Parathyroid adenoma (tissue), 2 donors: Measurements from ENCODE around the gene AMPD1.

Source experiments
- H2AFZ ChIP-seq: fragments of 300-600 bp; sonication (generic); one replicate; pipeline ENCODE4 v1.7.0; 2017; ENCODE audit warnings: antibody characterized with exemption, mild to moderate bottlenecking
- H3K27ac ChIP-seq: fragments of 300-600 bp; sonication (generic); one replicate; pipeline ENCODE4 v1.7.0; 2017
- H3K27me3 ChIP-seq: fragments of 300-600 bp; sonication (generic); one replicate; pipeline ENCODE4 v1.7.0; 2017; ENCODE audit warnings: low read length; ENCODE audit not compliant: control insufficient read depth, insufficient read depth
- H3K36me3 ChIP-seq: fragments of 300-600 bp; sonication (generic); one replicate; pipeline ENCODE4 v1.7.0; 2017; ENCODE audit warnings: low read length; ENCODE audit not compliant: control insufficient read depth, insufficient read depth
- H3K4me1 ChIP-seq: fragments of 300-600 bp; sonication (generic); one replicate; pipeline ENCODE4 v1.7.0; 2017; ENCODE audit warnings: control low read depth
- H3K4me2 ChIP-seq: fragments of 300-600 bp; sonication (generic); one replicate; pipeline ENCODE4 v1.7.0; 2017; ENCODE audit warnings: low read length
- H3K4me3 ChIP-seq: fragments of 300-600 bp; sonication (generic); one replicate; pipeline ENCODE4 v1.7.0; 2017; ENCODE audit warnings: low read depth, low read length
- H3K79me2 ChIP-seq: fragments of 300-600 bp; sonication (generic); one replicate; pipeline ENCODE4 v1.7.0; 2017; ENCODE audit warnings: control low read depth
- H3K9ac ChIP-seq: fragments of 300-600 bp; sonication (generic); one replicate; pipeline ENCODE4 v1.7.0; 2017; ENCODE audit warnings: mild to moderate bottlenecking
- H3K9me3 ChIP-seq: fragments of 300-600 bp; sonication (generic); one replicate; pipeline ENCODE4 v1.7.0; 2017; ENCODE audit warnings: low read length; ENCODE audit not compliant: control insufficient read depth
- TF ChIP-seq, protein P1 (sequence below): fragments of 300-600 bp; sonication (generic); IDR thresholded peaks from one replicate; pipeline ENCODE4 v1.7.0; 2017; ENCODE audit warnings: antibody characterized with exemption, mild to moderate bottlenecking
- donor health status: primary hyperparathyroidism.

Gene AMPD1

DNA sequence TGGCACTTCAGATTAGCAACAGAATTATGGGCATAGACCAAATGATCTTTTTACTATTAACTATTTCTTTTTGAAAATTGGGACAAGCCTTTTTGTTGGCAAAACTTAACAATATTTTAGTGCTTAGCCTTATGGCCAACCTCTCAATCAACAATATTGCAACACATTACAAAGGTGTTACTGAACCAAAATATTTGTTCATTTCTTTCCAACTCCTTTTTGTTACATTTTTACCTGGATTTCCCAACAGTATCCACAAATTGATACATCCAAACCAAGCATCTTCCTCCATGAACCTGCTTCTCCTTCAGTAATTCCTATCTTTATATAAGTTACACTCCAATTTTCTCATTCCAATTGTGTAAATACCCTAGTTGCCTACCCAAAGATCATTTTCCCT, 1.5 kb upstream of the AMPD1 start:
- no peak overlapping the region for H3K27ac ChIP-seq
- no peak overlapping the region for H2AFZ ChIP-seq

DNA sequence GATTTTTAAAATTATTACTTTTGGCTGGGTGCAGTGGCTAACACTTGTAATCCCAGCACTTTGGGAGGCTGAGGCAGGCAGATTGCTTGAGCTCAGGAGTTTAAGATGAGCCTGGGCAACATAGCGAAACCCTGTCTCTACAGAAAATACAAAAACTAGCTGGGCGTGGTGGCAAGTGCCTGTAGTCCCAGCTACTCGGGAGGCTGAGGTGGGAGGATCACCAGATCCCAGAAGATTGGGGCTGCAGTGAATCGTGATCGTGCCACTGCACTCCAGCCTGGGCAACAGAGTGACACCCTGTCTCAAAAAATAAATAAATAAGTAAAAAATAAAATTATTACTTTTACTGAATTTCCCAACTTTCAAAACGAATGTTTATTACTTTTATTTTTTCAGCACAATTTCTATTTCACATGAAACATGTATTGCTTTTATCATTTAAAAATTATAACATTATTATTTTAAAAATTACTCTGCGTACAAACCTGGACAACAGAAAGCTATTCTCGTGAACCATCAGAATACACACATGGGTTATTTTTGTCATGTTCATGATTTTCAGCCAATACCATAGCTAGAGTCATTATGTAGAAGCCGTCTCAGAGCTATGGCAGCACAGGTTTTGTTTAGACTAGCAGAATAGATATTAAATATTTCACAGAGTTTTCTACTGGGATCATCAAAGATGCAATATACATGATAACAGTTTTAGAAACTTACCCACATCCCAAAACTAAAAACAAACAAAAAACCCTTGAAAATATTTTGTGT, 621 bp downstream of the AMPD1 start:
- H3K9me3 ChIP-seq, result no peaks in the 10 kb centered on the region
- H3K27ac ChIP-seq, result no peak overlapping the region
- TF ChIP-seq, protein P1, sequence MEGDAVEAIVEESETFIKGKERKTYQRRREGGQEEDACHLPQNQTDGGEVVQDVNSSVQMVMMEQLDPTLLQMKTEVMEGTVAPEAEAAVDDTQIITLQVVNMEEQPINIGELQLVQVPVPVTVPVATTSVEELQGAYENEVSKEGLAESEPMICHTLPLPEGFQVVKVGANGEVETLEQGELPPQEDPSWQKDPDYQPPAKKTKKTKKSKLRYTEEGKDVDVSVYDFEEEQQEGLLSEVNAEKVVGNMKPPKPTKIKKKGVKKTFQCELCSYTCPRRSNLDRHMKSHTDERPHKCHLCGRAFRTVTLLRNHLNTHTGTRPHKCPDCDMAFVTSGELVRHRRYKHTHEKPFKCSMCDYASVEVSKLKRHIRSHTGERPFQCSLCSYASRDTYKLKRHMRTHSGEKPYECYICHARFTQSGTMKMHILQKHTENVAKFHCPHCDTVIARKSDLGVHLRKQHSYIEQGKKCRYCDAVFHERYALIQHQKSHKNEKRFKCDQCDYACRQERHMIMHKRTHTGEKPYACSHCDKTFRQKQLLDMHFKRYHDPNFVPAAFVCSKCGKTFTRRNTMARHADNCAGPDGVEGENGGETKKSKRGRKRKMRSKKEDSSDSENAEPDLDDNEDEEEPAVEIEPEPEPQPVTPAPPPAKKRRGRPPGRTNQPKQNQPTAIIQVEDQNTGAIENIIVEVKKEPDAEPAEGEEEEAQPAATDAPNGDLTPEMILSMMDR, result no peak
- H3K27me3 ChIP-seq, result no peaks in the 10 kb centered on the region
- H3K4me3 ChIP-seq, result no peak overlapping the region
- no peak overlapping the region for H3K4me2 ChIP-seq
- no peaks in the 10 kb centered on the region for H3K36me3 ChIP-seq
- H2AFZ ChIP-seq, result no peak overlapping the region
- H3K4me1 ChIP-seq, result no peaks in the 10 kb centered on the region
- no peaks in the 10 kb centered on the region for H3K79me2 ChIP-seq
- no peak overlapping the region for H3K9ac ChIP-seq

More for the DNA sequence above, 1.5 kb upstream of the AMPD1 start:
- H3K4me3 ChIP-seq, result no peak overlapping the region
- H3K27me3 ChIP-seq, result no peaks in the 10 kb centered on the region
- H3K4me2 ChIP-seq, result no peak overlapping the region
- no peaks in the 10 kb centered on the region for H3K4me1 ChIP-seq
- TF ChIP-seq, protein P1, result no peak
- no peaks in the 10 kb centered on the region for H3K79me2 ChIP-seq
- no peak overlapping the region for H3K9ac ChIP-seq
- no peaks in the 10 kb centered on the region for H3K9me3 ChIP-seq
- H3K36me3 ChIP-seq, result no peaks in the 10 kb centered on the region

DNA sequence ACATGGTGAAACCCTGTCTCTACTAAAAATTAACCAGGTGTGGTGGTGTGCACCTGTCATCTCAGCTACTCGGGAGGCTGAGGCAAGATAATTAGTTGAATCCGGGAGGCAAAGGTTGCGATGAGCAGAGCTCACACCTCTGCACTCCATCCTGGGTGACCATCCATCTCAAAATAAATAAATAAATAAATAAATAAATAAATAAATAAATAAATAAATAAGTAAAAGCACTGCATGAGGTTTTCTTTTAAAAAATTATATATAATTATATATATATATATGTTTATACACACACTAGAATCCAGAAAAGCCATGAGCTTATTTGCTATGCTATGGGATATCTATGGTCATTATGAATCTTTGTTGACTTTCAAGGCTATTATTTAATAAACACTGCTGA, 2.4 kb downstream of the AMPD1 start:
- Histone ChIP-seq H2AFZ (no peak overlapping the region), H3K27ac (no peak overlapping the region), H3K4me2 (no peak overlapping the region), H3K36me3 (no peaks in the 10 kb centered on the region), H3K79me2 (no peaks in the 10 kb centered on the region), H3K27me3 (no peaks in the 10 kb centered on the region), H3K9me3 (no peaks in the 10 kb centered on the region), H3K9ac (no peak overlapping the region), H3K4me3 (no peak overlapping the region), H3K4me1 (no peaks in the 10 kb centered on the region)
- TF ChIP-seq, protein P1, result no peak

DNA sequence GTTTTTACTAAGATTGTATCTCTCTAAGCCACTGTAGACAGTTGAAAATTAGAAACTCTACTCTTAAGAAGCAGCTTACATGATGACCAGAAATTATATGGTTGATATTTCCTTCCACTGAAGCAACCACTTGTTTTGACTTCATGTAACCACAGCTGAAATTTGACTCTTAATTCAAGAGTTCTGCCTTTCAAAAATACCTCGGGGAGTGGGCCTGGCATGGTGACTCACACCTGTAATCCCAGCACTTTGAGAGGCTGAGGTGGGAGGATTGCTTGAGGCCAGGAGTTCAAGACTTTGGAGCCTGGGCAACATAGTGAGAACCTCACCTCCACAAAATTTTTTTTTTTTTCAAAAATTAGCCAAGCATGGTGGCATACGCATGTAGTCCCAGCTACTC, 4.3 kb downstream of the AMPD1 start:
- Histone ChIP-seq H3K4me1 (no peaks in the 10 kb centered on the region), H3K27ac (no peak overlapping the region), H3K36me3 (no peaks in the 10 kb centered on the region), H3K27me3 (no peaks in the 10 kb centered on the region), H3K4me3 (no peak overlapping the region), H2AFZ (no peak overlapping the region), H3K79me2 (no peaks in the 10 kb centered on the region), H3K9me3 (no peaks in the 10 kb centered on the region), H3K9ac (no peak overlapping the region), H3K4me2 (no peak overlapping the region)
- TF ChIP-seq, protein P1, result no peak

DNA sequence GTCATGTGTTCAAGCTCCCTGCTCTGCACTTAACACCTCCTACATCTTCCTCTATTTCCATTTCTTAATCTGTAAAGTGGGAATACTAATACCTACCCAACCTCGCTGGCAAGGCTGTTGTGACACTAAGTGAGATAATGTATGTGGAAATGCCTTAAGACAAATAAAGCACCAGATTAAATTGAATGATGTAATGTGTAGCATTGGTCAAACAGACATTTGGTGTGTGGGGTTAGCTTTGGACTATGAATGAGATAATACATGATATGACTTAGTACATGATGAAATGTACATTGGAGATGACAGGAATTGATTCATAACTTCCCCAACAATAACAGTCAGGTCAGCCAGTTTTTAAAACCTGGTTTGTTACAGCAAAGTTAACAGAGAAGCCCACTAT, 5.2 kb downstream of the AMPD1 start:
- H3K4me3 ChIP-seq, result no peak overlapping the region
- TF ChIP-seq, protein P1, result no peak
- no peak overlapping the region for H3K4me2 ChIP-seq
- no peaks in the 10 kb centered on the region for H3K27me3 ChIP-seq
- no peaks in the 10 kb centered on the region for H3K4me1 ChIP-seq
- no peak overlapping the region for H2AFZ ChIP-seq
- no peaks in the 10 kb centered on the region for H3K9me3 ChIP-seq
- H3K27ac ChIP-seq, result no peak overlapping the region
- no peaks in the 10 kb centered on the region for H3K36me3 ChIP-seq
- H3K9ac ChIP-seq, result no peak overlapping the region
- H3K79me2 ChIP-seq, result no peaks in the 10 kb centered on the region
